Hepatocyte (in vitro differentiated cells): Measurements from ENCODE around the gene C1QTNF3. TPM values are rescaled to one million over a fixed set of nuclear protein-coding genes. Genes with fewer than 3 reads are reported as not detected.

Experiments used
- DNase-seq: peaks from one replicate; pipeline ENCODE4 v3.0.0-alpha.2; 2016; ENCODE audit warnings: low spot score
- H2AFZ ChIP-seq: fragments of 200-600 bp; sonication (generic); 2 replicates; pipeline ENCODE4 v1.6.0; 2016; ENCODE audit warnings: antibody characterized with exemption, mild to moderate bottlenecking
- H3K27ac ChIP-seq: fragments of 200-600 bp; sonication (generic); 2 replicates; pipeline ENCODE4 v1.5.1; 2016; ENCODE audit warnings: mild to moderate bottlenecking
- H3K27me3 ChIP-seq: fragments of 200-600 bp; sonication (generic); 2 replicates; pipeline ENCODE4 v1.6.1; 2016
- H3K36me3 ChIP-seq: fragments of 200-600 bp; sonication (generic); replicated peaks from 2 replicates; pipeline ENCODE4 v1.5.1; 2016; ENCODE audit warnings: low read depth; ENCODE audit not compliant: insufficient read depth
- H3K4me1 ChIP-seq: fragments of 200-600 bp; sonication (generic); 2 replicates; pipeline ENCODE4 v1.5.1; 2016; ENCODE audit warnings: mild to moderate bottlenecking, moderate library complexity; ENCODE audit not compliant: insufficient read depth
- H3K4me2 ChIP-seq: fragments of 200-600 bp; sonication (generic); 2 replicates; pipeline ENCODE4 v1.6.0; 2016
- H3K4me3 ChIP-seq: fragments of 200-600 bp; sonication (generic); 2 replicates; pipeline ENCODE4 v1.5.1; 2016; ENCODE audit warnings: mild to moderate bottlenecking
- H3K79me2 ChIP-seq: fragments of 200-600 bp; sonication (generic); 2 replicates; pipeline ENCODE4 v1.6.0; 2017; ENCODE audit warnings: mild to moderate bottlenecking
- H3K9me2 ChIP-seq: fragments of 200-600 bp; sonication (generic); replicated peaks from 2 replicates; pipeline ENCODE4 v1.6.0; 2017; ENCODE audit warnings: mild to moderate bottlenecking; ENCODE audit not compliant: insufficient read depth
- H3K9me3 ChIP-seq: fragments of 200-600 bp; sonication (generic); 2 replicates; pipeline ENCODE4 v1.5.1; 2016; ENCODE audit warnings: low read depth, mild to moderate bottlenecking
- H4K20me1 ChIP-seq: fragments of 200-600 bp; sonication (generic); 2 replicates; pipeline ENCODE4 v1.6.0; 2016; ENCODE audit warnings: mild to moderate bottlenecking; ENCODE audit not compliant: insufficient read depth, poor library complexity, severe bottlenecking
- CTCF ChIP-seq: fragments of 200-600 bp; sonication (generic); IDR thresholded peaks from 2 replicates; pipeline ENCODE4 v1.5.1; 2016; ENCODE audit warnings: antibody characterized with exemption, mild to moderate bottlenecking; ENCODE audit not compliant: poor library complexity
- EZH2 ChIP-seq: fragments of 200-600 bp; sonication (generic); IDR thresholded peaks from 2 replicates; pipeline ENCODE4 v1.6.1; 2016; ENCODE audit warnings: antibody characterized with exemption, mild to moderate bottlenecking, borderline replicate concordance
- EZH2phosphoT487 ChIP-seq: fragments of 200-600 bp; sonication (generic); IDR thresholded peaks from one replicate; pipeline ENCODE4 v1.6.1; 2018; ENCODE audit warnings: antibody characterized with exemption, mild to moderate bottlenecking, low read depth, moderate library complexity; ENCODE audit not compliant: unreplicated experiment, severe bottlenecking
- WGBS: methylation state at CpG from one replicate; pipeline ENCODE4 v1.1.6; 2016; ENCODE audit warnings: low lambda C conversion rate; ENCODE audit errors: missing lambda C conversion rate; 5-methylcytosine and 5-hydroxymethylcytosine counted together
- polyA plus RNA-seq: library from polyadenylated mRNA; unstranded; fragments of >200 nt; fragmentation: Nextera tagmentation; extraction: Ambion mirVana; gene quantifications from 2 replicates; pipeline ENCODE4 v1.2.1, GENCODE V29; 2016
- total RNA-seq: library from RNA; depleted of rRNA; stranded (reverse); fragments of >200 nt; gene quantifications from 2 replicates; pipeline ENCODE4 v1.2.3, GENCODE V29; 2014

The C1QTNF3 gene
- total and polyA plus RNA-seq, 2 experiments from 2014 or later: 2.7 to 7.4 TPM

- Histone ChIP-seq H4K20me1 (no peaks in the 10 kb centered on the region), H3K9me2 (no peaks in the 10 kb centered on the region), H3K4me3 (no peak overlapping the region), H3K27me3 (no peaks in the 10 kb centered on the region), H3K4me2 (no peak overlapping the region), H3K36me3 (no peaks in the 10 kb centered on the region), H3K27ac (no peak overlapping the region), H3K4me1 (no peaks in the 10 kb centered on the region), H3K9me3 (no peaks in the 10 kb centered on the region), H2AFZ (no peak overlapping the region), H3K79me2 (no peaks in the 10 kb centered on the region)
- whole genome bisulfite sequencing: 87% methylated on average over 1 of the region's 1 CpG
- no peak for DNase-seq
- TF ChIP-seq EZH2phosphoT487 (no peak), CTCF (no peak), EZH2 (no peak)
These were observed 66.7 kb downstream of the C1QTNF3 start for GRCh38 chr5:33976307-33976706.

GRCh38 chr5:33975852-33976251, 67.2 kb downstream of the C1QTNF3 start:
- Histone ChIP-seq H3K27ac (no peak overlapping the region), H3K9me3 (no peaks in the 10 kb centered on the region), H3K79me2 (no peaks in the 10 kb centered on the region), H3K4me3 (no peak overlapping the region), H4K20me1 (no peaks in the 10 kb centered on the region), H3K4me2 (no peak overlapping the region), H2AFZ (no peak overlapping the region), H3K27me3 (no peaks in the 10 kb centered on the region), H3K36me3 (no peaks in the 10 kb centered on the region), H3K4me1 (no peaks in the 10 kb centered on the region), H3K9me2 (no peaks in the 10 kb centered on the region)
- TF ChIP-seq CTCF: no peak
- TF ChIP-seq EZH2phosphoT487: no peak
- TF ChIP-seq EZH2: no peak
- WGBS: 31% methylated on average over 5 of the region's 5 CpGs
- DNase-seq: peak; percentile 5

- Histone ChIP-seq H3K27ac (no peak overlapping the region), H3K4me3 (no peak overlapping the region), H4K20me1 (no peaks in the 10 kb centered on the region), H3K27me3 (no peaks in the 10 kb centered on the region), H3K4me1 (no peaks in the 10 kb centered on the region), H3K4me2 (no peak overlapping the region), H3K79me2 (no peaks in the 10 kb centered on the region), H2AFZ (no peak overlapping the region), H3K9me2 (no peaks in the 10 kb centered on the region), H3K36me3 (no peaks in the 10 kb centered on the region), H3K9me3 (no peaks in the 10 kb centered on the region)
- 85% methylated on average over 2 of the region's 2 CpGs for WGBS
- no peak for DNase-seq
- TF ChIP-seq EZH2 (no peak), EZH2phosphoT487 (no peak), CTCF (no peak)
These were observed 69.7 kb downstream of the C1QTNF3 start for GRCh38 chr5:33973271-33973670.
